Vagina (tissue), 2 donors: ENCODE results near the gene SHISA6. TPM values are rescaled to one million over a fixed set of nuclear protein-coding genes. Genes with fewer than 3 reads are reported as not detected.

ENCODE experiments used
- DNase-seq, 2 donors: peaks; one replicate each; pipeline ENCODE4 v3.0.0-alpha.2; 2017; ENCODE audit errors: extremely low spot score in 2 of 2
- H3K27ac ChIP-seq: fragments of 200-600 bp; sonication (generic); one replicate; pipeline ENCODE4 v1.5.1; 2019
- H3K27me3 ChIP-seq: fragments of 200-600 bp; sonication (generic); one replicate; pipeline ENCODE4 v1.5.1; 2019
- H3K36me3 ChIP-seq, 2 donors: fragments of 200-600 bp; sonication (generic); one replicate each; pipeline ENCODE4 v1.5.1; 2017 to 2019
- H3K4me1 ChIP-seq: fragments of 200-600 bp; sonication (generic); one replicate; pipeline ENCODE4 v1.5.1; 2019
- H3K4me3 ChIP-seq, 2 donors: fragments of 200-600 bp; sonication (generic); 1 replicate in 1 of 2; 2 replicates in 1 of 2; pipeline ENCODE4 v1.5.1; 2016 to 2019
- H3K9me3 ChIP-seq: fragments of 200-600 bp; sonication (generic); one replicate; pipeline ENCODE4 v1.5.1; 2019
- CTCF ChIP-seq, 3 experiments: fragments of 450-650 bp in 2 of 3; fragments of 200-600 bp in 1 of 3; sonication (generic) in 1 of 3; IDR thresholded peaks; one replicate each; pipeline ENCODE4 v1.5.1; 2017 to 2019; ENCODE audit warnings: antibody characterized with exemption in 3 of 3, mild to moderate bottlenecking in 2 of 3, moderate library complexity in 2 of 3
- POLR2A ChIP-seq, 2 donors: fragments of 450-650 bp; IDR thresholded peaks; one replicate each; pipeline ENCODE4 v1.6.1; 2017; ENCODE audit warnings: antibody characterized with exemption in 2 of 2, mild to moderate bottlenecking in 2 of 2, moderate library complexity in 2 of 2
- POLR2AphosphoS5 ChIP-seq, 2 donors: sonication (generic); formaldehyde crosslinking; IDR thresholded peaks; one replicate each; pipeline ENCODE4 v1.9.0; 2017; ENCODE audit warnings: antibody characterized with exemption in 2 of 2, mild to moderate bottlenecking in 2 of 2, low read depth in 1 of 2; ENCODE audit not compliant: insufficient read depth in 1 of 2
- intact Hi-C: fragments of 100-400 bp; cut with DNase I; formaldehyde crosslinking; loops from one replicate; pipeline ENCODE4 v1.15.1; 2023
- total RNA-seq: library from RNA; depleted of rRNA; stranded (reverse); fragments of >200 nt; gene quantifications from one replicate; pipeline ENCODE4 v1.2.3, GENCODE V29; 2016

The SHISA6 gene
- total RNA-seq, 1 donor from 2014 or later: 1.5 TPM

- Histone ChIP-seq H3K36me3 (no peaks in the 10 kb centered on the region), H3K4me3 (no peak overlapping the region), H3K4me1 (no peaks in the 10 kb centered on the region), H3K27ac (no peak overlapping the region), H3K9me3 (no peaks in the 10 kb centered on the region), H3K27me3 (no peaks in the 10 kb centered on the region)
- no peak for TF ChIP-seq POLR2A (IDR thresholded peaks at IDR 0.05)
- TF ChIP-seq POLR2AphosphoS5 (IDR thresholded peaks at IDR 0.05; ENCODE audit: insufficient read depth in 1 of 2, low read depth in 1 of 2): no peak
- TF ChIP-seq CTCF (IDR thresholded peaks at IDR 0.05): no peak
- DNase-seq: no peak
- intact Hi-C loops: no loop called here
Observed at GRCh38 chr17:11324021-11324420, 83.0 kb downstream of the SHISA6 start.

GRCh38 chr17:11324846-11325420 lies 83.9 kb downstream of the SHISA6 start:
- Histone ChIP-seq H3K27me3 (no peaks in the 10 kb centered on the region), H3K4me3 (no peak overlapping the region), H3K36me3 (no peaks in the 10 kb centered on the region), H3K9me3 (no peaks in the 10 kb centered on the region), H3K4me1 (no peaks in the 10 kb centered on the region), H3K27ac (no peak overlapping the region)
- intact Hi-C loops: no loop called here
- no peak for TF ChIP-seq POLR2AphosphoS5 (IDR thresholded peaks at IDR 0.05; ENCODE audit: insufficient read depth in 1 of 2, low read depth in 1 of 2)
- DNase-seq: peak in 1 of 2 donors; percentile 72

- intact Hi-C loops: no loop called here
- no peaks in the 10 kb centered on the region for H3K27me3 ChIP-seq
- TF ChIP-seq CTCF (IDR thresholded peaks at IDR 0.05) (no peak), POLR2A (IDR thresholded peaks at IDR 0.05) (no peak), POLR2AphosphoS5 (IDR thresholded peaks at IDR 0.05; ENCODE audit: insufficient read depth in 1 of 2, low read depth in 1 of 2) (no peak)
- DNase-seq: peak in 1 of 2 donors; percentile 58
- no peak overlapping the region for H3K4me3 ChIP-seq
- no peak overlapping the region for H3K27ac ChIP-seq
- no peaks in the 10 kb centered on the region for H3K4me1 ChIP-seq
- H3K9me3 ChIP-seq: no peaks in the 10 kb centered on the region
- no peaks in the 10 kb centered on the region for H3K36me3 ChIP-seq
Observed at GRCh38 chr17:11326492-11326891, 85.5 kb downstream of the SHISA6 start.

GRCh38 chr17:11328770-11329169 lies 87.8 kb downstream of the SHISA6 start:
- H3K9me3 ChIP-seq: no peaks in the 10 kb centered on the region
- DNase-seq: no peak
- no peak overlapping the region for H3K4me3 ChIP-seq
- H3K4me1 ChIP-seq: no peaks in the 10 kb centered on the region
- intact Hi-C loops: no loop called here
- no peak for TF ChIP-seq CTCF (IDR thresholded peaks at IDR 0.05)
- no peak for TF ChIP-seq POLR2A (IDR thresholded peaks at IDR 0.05)
- no peak for TF ChIP-seq POLR2AphosphoS5 (IDR thresholded peaks at IDR 0.05; ENCODE audit: insufficient read depth in 1 of 2, low read depth in 1 of 2)
- H3K27ac ChIP-seq: no peak overlapping the region
- no peaks in the 10 kb centered on the region for H3K27me3 ChIP-seq
- no peaks in the 10 kb centered on the region for H3K36me3 ChIP-seq

GRCh38 chr17:11330006-11330405 lies 89.0 kb downstream of the SHISA6 start:
- intact Hi-C loops: no loop called here
- Histone ChIP-seq H3K4me3 (no peak overlapping the region), H3K9me3 (no peaks in the 10 kb centered on the region), H3K27ac (peak overlapping the region; percentile 7), H3K27me3 (no peaks in the 10 kb centered on the region), H3K36me3 (no peaks in the 10 kb centered on the region), H3K4me1 (no peaks in the 10 kb centered on the region)
- TF ChIP-seq POLR2AphosphoS5 (IDR thresholded peaks at IDR 0.05; ENCODE audit: insufficient read depth in 1 of 2, low read depth in 1 of 2) (no peak), POLR2A (IDR thresholded peaks at IDR 0.05) (no peak), CTCF (IDR thresholded peaks at IDR 0.05) (no peak)
- DNase-seq: no peak
